H9 (cell line): ENCODE measurements around the gene CYP2C19. TPM values are rescaled to one million over a fixed set of nuclear protein-coding genes. Genes with fewer than 3 reads are reported as not detected.
"Not testable (repeated sequence)": the region's sequence is repeated elsewhere in the genome, so short reads cannot be mapped to it uniquely, and the experiment has no call there.

Source experiments
- DNase-seq: peaks from one replicate; pipeline ENCODE4 v3.0.0-alpha.2; 2017
- H2AFZ ChIP-seq: one replicate; pipeline ENCODE4 v1.6.1; 2013; ENCODE audit warnings: mild to moderate bottlenecking, low read length, control low read depth, moderate library complexity
- H2AK5ac ChIP-seq: 2 replicates; pipeline ENCODE4 v1.6.1; 2013; ENCODE audit warnings: low read length, control low read depth, mixed read lengths; ENCODE audit not compliant: insufficient read length
- H2BK120ac ChIP-seq: one replicate; pipeline ENCODE4 v1.6.1; 2013; ENCODE audit warnings: low read depth, mild to moderate bottlenecking, low read length, control low read depth, inconsistent platforms; ENCODE audit not compliant: poor library complexity, severe bottlenecking
- H2BK12ac ChIP-seq: 2 replicates; pipeline ENCODE4 v1.6.1; 2013; ENCODE audit warnings: low read length, control low read depth, mixed read lengths, low read depth; ENCODE audit not compliant: insufficient read length
- H2BK15ac ChIP-seq: 2 replicates; pipeline ENCODE4 v1.6.1; 2013; ENCODE audit warnings: low read depth, low read length, control low read depth
- H2BK20ac ChIP-seq: one replicate; pipeline ENCODE4 v1.6.1; 2013; ENCODE audit warnings: low read depth, mild to moderate bottlenecking, low read length, control low read depth, inconsistent platforms; ENCODE audit not compliant: poor library complexity, severe bottlenecking
- H2BK5ac ChIP-seq: 2 replicates; pipeline ENCODE4 v1.6.1; 2013; ENCODE audit warnings: low read length, control low read depth, mixed read lengths; ENCODE audit not compliant: insufficient read length
- H3K14ac ChIP-seq: 2 replicates; pipeline ENCODE4 v1.6.1; 2013; ENCODE audit warnings: low read length, control low read depth; ENCODE audit not compliant: insufficient read depth
- H3K18ac ChIP-seq: 2 replicates; pipeline ENCODE4 v1.6.1; 2013; ENCODE audit warnings: low read depth, mild to moderate bottlenecking, mixed read lengths, low read length, control low read depth; ENCODE audit not compliant: insufficient read length
- H3K23ac ChIP-seq: 2 replicates; pipeline ENCODE4 v1.6.1; 2013; ENCODE audit warnings: low read length, control low read depth, mixed read lengths, low read depth; ENCODE audit not compliant: insufficient read length
- H3K23me2 ChIP-seq: 2 replicates; pipeline ENCODE4 v1.6.1; 2013; ENCODE audit warnings: low read depth, mild to moderate bottlenecking, mixed read lengths, low read length, control low read depth; ENCODE audit not compliant: insufficient read length, poor library complexity, severe bottlenecking
- H3K27ac ChIP-seq: 2 replicates; pipeline ENCODE4 v1.5.1; 2013; ENCODE audit warnings: low read length, control low read depth, mixed read lengths, low read depth; ENCODE audit not compliant: insufficient read length
- H3K27me3 ChIP-seq: 2 replicates; pipeline ENCODE4 v1.6.1; 2013; ENCODE audit warnings: low read length, control low read depth, inconsistent platforms; ENCODE audit not compliant: insufficient read depth
- H3K4ac ChIP-seq: 2 replicates; pipeline ENCODE4 v1.6.1; 2013; ENCODE audit warnings: low read depth, mild to moderate bottlenecking, control low read depth, inconsistent platforms, low read length, moderate library complexity
- H3K4me1 ChIP-seq: 2 replicates; pipeline ENCODE4 v1.6.1; 2013; ENCODE audit warnings: low read length, control low read depth, inconsistent platforms; ENCODE audit not compliant: insufficient read depth
- H3K4me2 ChIP-seq: 2 replicates; pipeline ENCODE4 v1.6.1; 2013; ENCODE audit warnings: low read length, control low read depth, mixed read lengths; ENCODE audit not compliant: insufficient read length, insufficient read depth
- H3K56ac ChIP-seq: 2 replicates; pipeline ENCODE4 v1.6.1; 2013; ENCODE audit warnings: low read depth, mild to moderate bottlenecking, mixed read lengths, low read length, control low read depth; ENCODE audit not compliant: insufficient read length
- H3K79me1 ChIP-seq: 2 replicates; pipeline ENCODE4 v1.6.1; 2013; ENCODE audit warnings: low read depth, mild to moderate bottlenecking, moderate library complexity, low read length, control low read depth, inconsistent platforms; ENCODE audit not compliant: insufficient read depth, poor library complexity, severe bottlenecking
- H3K79me2 ChIP-seq: 2 replicates; pipeline ENCODE4 v1.6.1; 2013; ENCODE audit warnings: low read length, control low read depth, inconsistent platforms; ENCODE audit not compliant: insufficient read depth
- H3K9ac ChIP-seq: 2 replicates; pipeline ENCODE4 v1.6.1; 2013; ENCODE audit warnings: low read length, control low read depth, mixed read lengths; ENCODE audit not compliant: insufficient read length; ENCODE audit errors: extremely low read depth
- H3K9me3 ChIP-seq: one replicate; pipeline ENCODE4 v1.6.1; 2013; ENCODE audit warnings: low read depth, low read length, inconsistent platforms; ENCODE audit not compliant: control insufficient read depth
- H3T11ph ChIP-seq: one replicate; pipeline ENCODE4 v1.6.1; 2013; ENCODE audit warnings: mild to moderate bottlenecking, low read length, control low read depth, inconsistent platforms
- H4K20me1 ChIP-seq: one replicate; pipeline ENCODE4 v1.6.1; 2013; ENCODE audit not compliant: control insufficient read depth, insufficient read length, insufficient read depth
- H4K5ac ChIP-seq: 2 replicates; pipeline ENCODE4 v1.6.1; 2013; ENCODE audit warnings: low read depth, mild to moderate bottlenecking, mixed read lengths, low read length, control low read depth; ENCODE audit not compliant: insufficient read length
- H4K8ac ChIP-seq: replicated peaks from 2 replicates; pipeline ENCODE4 v1.6.1; 2013; ENCODE audit warnings: low read length, control low read depth, mixed read lengths, low read depth; ENCODE audit not compliant: insufficient read length
- H4K91ac ChIP-seq: 2 replicates; pipeline ENCODE4 v1.6.1; 2013; ENCODE audit warnings: low read depth, mild to moderate bottlenecking, moderate library complexity, mixed read lengths, low read length, control low read depth; ENCODE audit not compliant: insufficient read length
- H3K27ac Mint-ChIP-seq, 3 experiments: 2 replicates in 2 of 3; 3 replicates in 1 of 3; pipeline ENCODE4 v1.8.0; 2020 to 2021; ENCODE audit warnings: mixed read lengths in 3 of 3, mild to moderate bottlenecking in 1 of 3, moderate library complexity in 1 of 3
- H3K27me3 Mint-ChIP-seq: 2 replicates; pipeline ENCODE4 v1.8.0; 2021; ENCODE audit warnings: low read depth, mild to moderate bottlenecking, moderate library complexity, mixed read lengths
- H3K36me3 Mint-ChIP-seq, 3 experiments: 2 replicates in 2 of 3; 3 replicates in 1 of 3; pipeline ENCODE4 v1.8.0; 2020 to 2021; ENCODE audit warnings: low read depth in 3 of 3, mixed read lengths in 3 of 3; ENCODE audit not compliant: insufficient read depth in 1 of 3
- H3K4me1 Mint-ChIP-seq, 2 experiments: 2 replicates each; pipeline ENCODE4 v1.8.0; 2020; ENCODE audit warnings: mixed read lengths in 2 of 2
- H3K4me3 Mint-ChIP-seq, 2 experiments: 2 replicates in 1 of 2; 3 replicates in 1 of 2; pipeline ENCODE4 v1.8.0; 2020 to 2021; ENCODE audit warnings: mild to moderate bottlenecking in 2 of 2, mixed read lengths in 2 of 2, moderate library complexity in 1 of 2
- H3K9me3 Mint-ChIP-seq, 2 experiments: 2 replicates in 1 of 2; 3 replicates in 1 of 2; pipeline ENCODE4 v1.8.0; 2020; ENCODE audit warnings: mild to moderate bottlenecking in 2 of 2, mixed read lengths in 2 of 2, moderate library complexity in 1 of 2
- WGBS: extraction: QIAGEN DNeasy Blood & Tissue Kit; methylation state at CpG from one replicate; pipeline ENCODE4 v1.1.7; 2013; ENCODE audit warnings: missing lambda C conversion rate, low lambda C conversion rate, mixed read lengths; ENCODE audit not compliant: insufficient read length; ENCODE audit errors: extremely low coverage; 5-methylcytosine and 5-hydroxymethylcytosine counted together
- total RNA-seq: library from RNA; stranded (reverse); gene quantifications from 2 replicates; pipeline ENCODE4 v1.2.1, GENCODE V29; 2021
- TF ChIP-seq, protein P1 (sequence below): fragments of 200-600 bp; sonication (generic); conservative IDR thresholded peaks from 3 replicates; pipeline ENCODE4 v1.8.0; 2021; ENCODE audit warnings: antibody characterized with exemption, mild to moderate bottlenecking

Gene CYP2C19
- total RNA-seq, 1 experiment from 2014 or later, result not detected

DNA sequence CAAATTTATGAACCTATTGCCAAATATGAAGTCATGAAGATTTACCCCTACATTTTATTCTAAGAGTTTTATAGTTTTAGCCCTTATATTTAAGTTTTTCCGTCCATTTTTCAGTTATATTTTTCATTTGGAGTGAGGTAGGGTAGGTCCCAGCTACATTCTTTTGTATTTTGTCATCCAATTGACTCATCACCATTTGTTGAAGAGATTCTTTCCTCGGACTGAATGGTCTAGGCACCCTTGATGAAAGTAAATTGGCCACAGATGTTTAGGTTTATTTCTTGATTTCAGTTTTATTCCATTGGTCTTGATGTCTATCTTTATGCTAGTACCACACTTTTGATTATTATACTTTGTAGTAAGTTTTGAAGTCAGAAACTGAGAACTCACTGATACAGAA is 22.7 kb downstream of the CYP2C19 start:
- no peaks in the 10 kb centered on the region for H3K4me1 Mint-ChIP-seq
- Histone ChIP-seq H3K4me1 (no peaks in the 10 kb centered on the region), H3K79me2 (no peaks in the 10 kb centered on the region), H3K27me3 (no peaks in the 10 kb centered on the region), H3K23ac (no peak overlapping the region), H3K79me1 (no peaks in the 10 kb centered on the region), H2AK5ac (no peak overlapping the region), H3K23me2 (no peaks in the 10 kb centered on the region), H3K4ac (no peak overlapping the region), H2BK12ac (no peak overlapping the region), H4K20me1 (no peaks in the 10 kb centered on the region), H3K9me3 (no peaks in the 10 kb centered on the region), H3K18ac (no peak overlapping the region), H4K91ac (no peak overlapping the region), H2BK15ac (no peak overlapping the region), H3K14ac (no peak overlapping the region), H2BK5ac (no peak overlapping the region), H3K56ac (no peak overlapping the region), H3K4me2 (no peak overlapping the region), H4K8ac (no peak overlapping the region), H2BK120ac (no peak overlapping the region), H2AFZ (no peak overlapping the region), H3K9ac (no peak overlapping the region), H3K27ac (no peak overlapping the region), H4K5ac (no peak overlapping the region), H2BK20ac (no peak overlapping the region), H3T11ph (no peak overlapping the region)
- no peak for DNase-seq
- H3K4me3 Mint-ChIP-seq, result no peak overlapping the region
- peaks cover 0 to 16% of the 10 kb centered on the region in 2 experiments; a peak in 1 of 5 replicates for H3K9me3 Mint-ChIP-seq
- no CpG with 5 or more reads among the region's 2 CpGs for WGBS
- no peak overlapping the region for H3K27ac Mint-ChIP-seq
- no peaks in the 10 kb centered on the region for H3K36me3 Mint-ChIP-seq
- TF ChIP-seq, protein P1, sequence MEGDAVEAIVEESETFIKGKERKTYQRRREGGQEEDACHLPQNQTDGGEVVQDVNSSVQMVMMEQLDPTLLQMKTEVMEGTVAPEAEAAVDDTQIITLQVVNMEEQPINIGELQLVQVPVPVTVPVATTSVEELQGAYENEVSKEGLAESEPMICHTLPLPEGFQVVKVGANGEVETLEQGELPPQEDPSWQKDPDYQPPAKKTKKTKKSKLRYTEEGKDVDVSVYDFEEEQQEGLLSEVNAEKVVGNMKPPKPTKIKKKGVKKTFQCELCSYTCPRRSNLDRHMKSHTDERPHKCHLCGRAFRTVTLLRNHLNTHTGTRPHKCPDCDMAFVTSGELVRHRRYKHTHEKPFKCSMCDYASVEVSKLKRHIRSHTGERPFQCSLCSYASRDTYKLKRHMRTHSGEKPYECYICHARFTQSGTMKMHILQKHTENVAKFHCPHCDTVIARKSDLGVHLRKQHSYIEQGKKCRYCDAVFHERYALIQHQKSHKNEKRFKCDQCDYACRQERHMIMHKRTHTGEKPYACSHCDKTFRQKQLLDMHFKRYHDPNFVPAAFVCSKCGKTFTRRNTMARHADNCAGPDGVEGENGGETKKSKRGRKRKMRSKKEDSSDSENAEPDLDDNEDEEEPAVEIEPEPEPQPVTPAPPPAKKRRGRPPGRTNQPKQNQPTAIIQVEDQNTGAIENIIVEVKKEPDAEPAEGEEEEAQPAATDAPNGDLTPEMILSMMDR, result no peak
- H3K27me3 Mint-ChIP-seq, result peaks cover 1% of the 10 kb centered on the region; the same call in 1 of the 2 replicates

DNA sequence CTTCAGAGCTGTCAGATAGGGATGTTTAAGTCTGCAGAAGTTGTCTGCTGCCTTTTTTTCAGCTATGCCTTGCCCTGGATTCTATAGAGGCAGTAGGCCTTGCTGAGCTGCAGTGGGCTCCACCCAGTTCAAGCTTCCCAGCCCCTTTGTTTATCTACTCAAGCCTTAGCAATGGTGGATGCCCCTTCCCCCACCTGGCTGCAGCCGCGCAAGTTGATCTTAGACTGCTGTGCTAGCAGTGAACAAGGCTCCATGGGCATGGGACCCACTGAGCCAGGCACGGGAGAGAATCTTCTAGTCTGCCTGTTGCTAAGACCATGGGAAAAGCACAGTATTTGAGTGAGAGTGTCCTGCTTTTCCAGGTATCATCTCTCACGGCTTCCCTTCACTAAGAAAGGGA is 38.1 kb downstream of the CYP2C19 start:
- H3K36me3 Mint-ChIP-seq, H4K20me1 ChIP-seq, H2BK15ac ChIP-seq, H3K9ac ChIP-seq, H3K4me2 ChIP-seq, DNase-seq, H4K8ac ChIP-seq, H4K91ac ChIP-seq, H2AK5ac ChIP-seq, H3K79me2 ChIP-seq, H3K4me1 ChIP-seq, H3K27ac ChIP-seq, H3K27me3 Mint-ChIP-seq, H3K9me3 ChIP-seq, H3K27ac Mint-ChIP-seq, H2BK12ac ChIP-seq, H2AFZ ChIP-seq, H3K23me2 ChIP-seq, H3K23ac ChIP-seq, H3K27me3 ChIP-seq, H2BK5ac ChIP-seq, H4K5ac ChIP-seq, H3K79me1 ChIP-seq, H3K18ac ChIP-seq, H3K56ac ChIP-seq, H2BK20ac ChIP-seq, H3K4me3 Mint-ChIP-seq, H2BK120ac ChIP-seq, H3K4ac ChIP-seq, H3T11ph ChIP-seq, H3K14ac ChIP-seq, H3K4me1 Mint-ChIP-seq: not testable (repeated sequence)
- no CpG with 5 or more reads among the region's 4 CpGs for WGBS
- peaks cover 24 to 42% of the 10 kb centered on the region in 2 experiments for H3K9me3 Mint-ChIP-seq
